ENCODE measurements around the gene STX18.

STX18 gene

DNA sequence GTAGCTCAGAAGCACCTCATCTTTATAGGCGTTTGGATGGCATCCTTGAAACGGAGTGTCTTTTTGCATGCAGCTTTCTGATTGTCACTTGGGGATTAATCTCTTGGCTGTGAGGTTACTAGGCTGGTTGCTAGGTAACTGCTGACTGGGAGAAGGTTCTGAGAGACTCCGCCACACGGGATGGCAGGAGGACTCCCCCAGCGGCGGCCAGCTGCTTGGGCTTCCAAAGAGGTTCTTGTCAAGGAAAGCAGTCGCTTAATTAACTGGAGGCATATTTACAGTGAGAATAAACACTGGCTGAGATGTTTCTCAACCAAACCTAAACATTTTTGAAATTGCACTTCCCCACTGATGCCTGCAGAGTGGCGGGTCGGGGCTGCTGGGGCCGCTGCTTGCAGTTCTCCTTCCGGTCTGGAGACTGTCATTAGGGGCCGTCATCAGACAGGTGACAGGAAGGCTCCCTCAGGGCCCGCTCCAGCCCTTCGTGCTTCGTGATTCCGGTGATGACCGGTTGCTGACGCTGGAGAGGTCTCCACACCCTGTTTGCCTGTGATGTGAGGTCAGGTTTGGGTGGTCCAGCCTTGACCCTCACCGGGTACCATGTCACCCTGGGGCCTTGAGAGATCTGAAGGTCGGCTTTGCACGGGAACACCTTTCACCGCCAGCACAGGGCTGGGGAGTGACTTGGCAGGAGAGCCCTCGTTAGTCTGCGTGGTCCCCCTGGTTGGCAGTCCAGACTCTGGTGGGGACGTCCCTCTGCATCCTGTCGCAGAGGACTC, 145.8 kb downstream of the STX18 start:
- no peak for DNase-seq

GRCh38 chr4:4395371-4395770, 146.5 kb downstream of the STX18 start:
- no peak for DNase-seq

GRCh38 chr4:4394644-4395043, 147.2 kb downstream of the STX18 start:
- DNase-seq: peak; percentile 26

DNA sequence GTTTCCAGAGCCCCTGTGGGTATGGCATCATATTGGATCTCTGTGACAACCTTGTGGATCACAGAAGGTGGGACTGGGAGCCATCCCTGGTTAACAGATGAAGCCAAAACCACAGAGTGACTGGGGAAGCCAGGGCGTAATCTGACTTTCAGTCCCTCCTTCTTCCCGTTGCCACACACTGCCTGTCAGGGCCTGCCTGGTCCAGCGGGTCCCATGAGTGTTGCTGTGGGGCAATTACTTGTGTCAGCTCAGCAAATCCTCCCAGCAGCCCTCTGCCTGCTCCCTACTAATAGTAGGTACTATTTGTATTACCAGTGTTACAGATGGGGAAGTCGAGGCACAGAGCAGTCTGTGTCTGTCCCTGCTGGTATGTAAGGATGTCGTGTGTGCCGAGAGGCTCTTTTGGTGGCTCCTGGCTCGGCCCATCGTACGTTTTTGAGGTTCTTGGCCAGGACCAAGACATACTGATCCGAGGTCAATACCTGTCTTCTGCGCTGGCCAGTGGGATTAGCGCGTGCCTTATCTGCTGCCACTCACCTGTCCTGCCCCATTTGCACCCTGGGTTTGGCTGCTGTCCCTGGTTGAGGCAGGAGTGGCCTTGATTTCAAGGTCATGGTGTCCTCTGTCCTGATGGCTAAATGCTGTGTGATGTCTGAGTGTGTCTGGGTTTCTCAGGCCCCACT, 149.2 kb downstream of the STX18 start:
- DNase-seq: no peak

GRCh38 chr4:4391866-4392265, 150.0 kb downstream of the STX18 start:
- no peak for DNase-seq

GRCh38 chr4:4390515-4391240, 151.2 kb downstream of the STX18 start:
- DNase-seq: no peak

- no peak for DNase-seq
Observed at GRCh38 chr4:4390046-4390445, 151.8 kb downstream of the STX18 start.

DNA sequence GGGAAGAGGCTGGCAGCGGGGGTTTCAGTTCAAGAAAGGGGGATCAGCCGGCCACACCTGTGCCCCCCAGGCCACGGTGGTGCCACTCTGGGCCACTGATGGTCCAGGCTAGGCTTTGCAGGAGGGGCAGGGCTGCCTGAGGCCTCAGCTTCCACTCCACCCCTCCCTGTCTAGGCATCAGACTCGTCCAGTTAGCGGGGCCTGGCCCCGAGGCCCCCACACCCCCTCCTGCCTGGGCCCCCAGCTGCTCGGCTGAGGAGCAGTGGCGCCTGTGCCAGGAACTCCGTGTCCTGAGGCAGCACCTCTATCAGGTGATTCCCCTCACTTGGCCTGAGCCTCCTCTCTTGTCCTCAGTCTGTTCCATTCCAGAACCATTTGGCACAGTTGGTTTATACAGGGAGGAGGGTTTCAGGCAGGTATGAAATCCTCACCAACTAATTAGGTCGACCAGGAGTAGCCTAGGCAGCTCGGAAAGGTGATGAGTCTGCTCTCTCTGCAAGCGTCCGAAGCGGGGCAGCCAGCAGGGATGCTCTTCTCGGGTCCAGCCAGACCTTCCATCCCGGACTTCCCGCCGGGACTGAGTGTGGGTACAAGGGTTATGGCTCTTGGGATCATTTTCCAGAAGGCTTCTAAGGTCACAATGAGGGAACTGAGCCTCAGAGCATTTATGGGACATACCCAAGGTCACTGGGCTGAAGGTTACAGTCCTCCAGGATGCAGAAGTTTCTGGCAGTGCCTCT, 152.8 kb downstream of the STX18 start:
- DNase-seq: no peak

DNA sequence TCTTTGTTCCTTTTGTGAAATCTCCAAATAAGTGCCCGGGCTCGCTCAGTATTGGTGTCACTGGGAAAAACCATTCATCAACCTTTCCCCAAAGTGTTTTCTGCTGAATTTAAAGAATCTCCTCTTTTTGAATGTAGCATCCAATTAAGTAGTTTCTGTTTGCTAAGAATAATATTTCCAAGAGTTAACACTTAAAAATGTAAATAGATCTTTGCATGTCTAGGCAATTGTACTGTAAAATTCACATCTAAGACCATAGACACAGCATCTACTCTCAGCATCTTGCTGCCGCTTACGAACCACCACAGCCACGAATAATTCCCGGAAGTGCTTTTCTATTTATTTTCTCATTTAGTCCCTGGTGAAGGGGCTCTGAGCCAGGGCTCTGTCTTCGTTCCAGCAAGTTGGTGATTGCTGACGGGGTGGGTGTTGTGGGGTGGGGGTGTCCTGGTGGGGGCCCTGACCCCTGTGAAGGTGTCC, 153.5 kb downstream of the STX18 start:
- DNase-seq: peak; percentile 22

- no peak for DNase-seq
Observed at GRCh38 chr4:4387531-4388310, 154.1 kb downstream of the STX18 start.

- DNase-seq: peak; percentile 18
Observed at GRCh38 chr4:4386736-4387392, 155.0 kb downstream of the STX18 start, which contains the start of gene NSG1. NSG1 (plus strand) TSS chr4:4387102; CDS start chr4:4387630, 528 bp downstream.

DNA sequence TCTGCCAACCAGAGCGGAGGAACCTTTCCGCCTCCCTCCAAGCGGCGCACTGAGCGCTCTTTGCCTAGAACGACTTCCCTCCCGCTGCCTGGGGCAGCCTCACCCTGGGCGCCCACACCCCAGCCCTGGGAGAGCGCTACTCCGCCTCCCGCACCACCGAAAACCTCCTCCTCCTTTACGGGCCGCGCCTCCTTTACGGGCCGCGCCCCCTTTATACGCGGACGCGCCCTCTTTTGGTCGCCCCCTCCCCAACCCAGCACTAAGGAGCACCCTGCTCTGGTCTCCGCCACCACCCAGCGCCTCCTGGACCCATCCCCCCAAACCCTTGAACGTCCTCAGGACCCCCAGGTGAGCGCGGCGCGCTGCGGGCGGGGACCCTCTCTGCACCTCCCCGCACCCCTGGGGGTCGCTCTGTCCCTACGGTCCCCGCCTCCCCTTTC, 155.5 kb downstream of the STX18 start:
- peak; percentile 54 for DNase-seq

DNA sequence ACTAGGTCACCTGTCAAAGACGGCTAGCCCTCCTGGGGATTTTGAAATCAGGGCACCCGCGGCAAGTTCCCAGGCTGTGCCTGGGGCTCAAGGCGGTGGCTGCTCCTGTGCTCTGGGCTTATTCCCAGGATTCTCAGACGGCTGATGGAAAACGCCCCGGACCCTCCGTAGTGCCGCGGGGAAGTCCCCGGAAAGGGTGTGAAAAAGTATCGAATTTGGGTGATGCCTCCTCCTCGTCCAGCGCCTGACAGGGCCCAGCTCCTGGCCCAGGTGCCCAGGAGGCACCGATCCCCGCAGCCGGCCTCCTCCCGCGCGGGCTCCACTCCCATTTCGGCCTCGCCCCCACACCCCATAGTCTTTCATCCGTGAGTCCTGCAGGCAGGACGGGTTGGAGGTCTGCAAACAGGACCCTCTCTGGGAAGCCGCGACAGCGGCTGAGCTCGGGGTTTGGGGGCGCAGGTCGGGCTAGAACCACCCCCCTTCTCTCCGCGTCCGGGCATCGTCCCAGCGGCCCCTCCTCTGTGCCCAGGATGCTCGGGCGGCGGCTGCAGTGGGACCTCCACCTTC, 156.0 kb downstream of the STX18 start:
- no peak for DNase-seq

DNA sequence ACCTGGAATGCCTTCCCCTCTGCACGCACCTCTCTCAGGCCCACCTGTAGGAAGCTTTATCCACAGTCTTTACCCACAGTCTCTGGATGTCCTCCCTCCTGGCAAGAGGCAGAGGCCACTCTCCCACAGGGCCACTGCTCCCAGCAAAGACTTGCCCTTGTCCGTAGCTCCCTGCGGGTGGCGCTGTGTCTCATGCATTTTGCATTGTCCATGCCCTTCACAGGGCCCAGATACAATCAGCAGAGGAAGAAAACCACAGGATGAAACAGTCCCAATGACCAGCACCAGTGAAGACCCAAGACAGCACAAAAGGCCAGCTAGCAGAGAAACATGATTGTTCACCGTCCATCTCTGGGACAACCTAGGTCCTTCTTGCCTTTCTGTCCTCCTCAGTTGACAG, 157.0 kb downstream of the STX18 start:
- DNase-seq: peak; percentile 31

DNA sequence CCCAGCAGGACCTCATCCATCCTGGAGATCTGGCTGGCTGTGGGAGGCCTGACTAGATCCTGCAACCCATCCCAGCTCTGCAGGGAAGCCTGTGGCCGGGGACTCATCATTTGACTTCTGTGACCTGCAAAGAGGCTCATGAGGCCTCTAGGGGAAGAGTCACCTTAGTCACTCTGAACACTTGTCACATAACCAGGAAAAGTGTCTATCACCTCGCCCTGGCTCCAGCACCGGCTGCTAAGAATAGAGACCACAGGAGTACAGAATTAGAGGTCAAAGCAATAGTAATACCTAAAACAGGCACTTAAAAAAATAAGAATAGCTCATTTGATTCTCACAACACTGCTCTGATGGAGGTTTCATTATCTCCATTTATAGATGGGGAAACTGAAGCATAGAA, 158.8 kb downstream of the STX18 start:
- no peak for DNase-seq

GRCh38 chr4:4379540-4380087, 162.2 kb downstream of the STX18 start:
- DNase-seq: no peak

DNA sequence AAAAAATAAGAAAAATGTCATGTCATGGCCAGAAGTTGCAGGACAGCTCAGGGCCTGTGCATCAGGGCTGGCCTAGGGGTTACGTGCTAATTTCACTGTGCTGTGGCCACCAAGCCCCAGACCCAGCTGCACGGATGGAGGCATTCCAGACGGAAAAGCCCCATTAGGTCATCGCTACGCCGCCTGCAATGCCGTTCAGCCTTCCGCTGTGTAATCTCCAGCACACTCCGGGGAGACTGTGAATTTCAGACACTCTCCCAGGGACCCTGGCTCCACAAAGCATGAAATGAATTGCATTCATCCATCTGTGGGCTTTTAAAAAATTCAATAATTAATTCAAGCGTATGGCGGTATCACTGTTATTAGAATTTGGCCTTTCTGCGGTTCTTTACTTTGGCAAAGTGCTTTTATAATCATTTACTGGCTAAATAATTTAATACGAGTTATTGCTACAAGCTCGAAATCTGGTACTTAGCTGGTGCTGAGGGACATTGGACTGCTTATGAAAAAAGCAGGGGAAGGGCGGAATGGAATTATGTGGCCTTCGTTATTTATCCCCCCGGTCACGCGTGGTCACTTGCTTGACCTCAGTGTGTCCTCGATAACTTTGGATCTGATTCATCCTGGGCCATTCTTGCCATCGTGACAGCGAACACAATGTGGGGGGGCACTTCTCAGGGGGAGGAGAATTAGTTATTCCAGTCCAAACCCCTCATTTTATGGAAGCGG, 164.0 kb downstream of the STX18 start:
- no peak for DNase-seq

GRCh38 chr4:4377191-4377590, 164.7 kb downstream of the STX18 start:
- no peak for DNase-seq

- no peak for DNase-seq
Observed at GRCh38 chr4:4376074-4376473, 165.8 kb downstream of the STX18 start.

All from hematopoietic multipotent progenitor cell treated with erythropoietin and hydrocortisone succinate and interleukin-3 and kit ligand, for 6 days (in vitro differentiated cells).